22Rv1 (cell line): ENCODE results near the gene PSMC3.

Source experiments
- CTCF ChIP-seq: fragments of 450-650 bp; IDR thresholded peaks from 2 replicates; pipeline ENCODE4 v1.5.1; 2017; ENCODE audit warnings: mild to moderate bottlenecking
- ZFX ChIP-seq: fragments of 450-650 bp; IDR thresholded peaks from 2 replicates; pipeline ENCODE4 v1.6.1; 2017; ENCODE audit warnings: antibody characterized with exemption, borderline replicate concordance

GRCh38 chr11:47408598-47409439 lies 17.4 kb downstream of the PSMC3 start:
- TF ChIP-seq CTCF = no peak
- TF ChIP-seq ZFX = no peak
